GM23248 (cell line): ENCODE measurements around the gene UBE2C.

Source experiments
- EZH2 ChIP-seq: fragments of 200-600 bp; sonication (generic); IDR thresholded peaks from 2 replicates; pipeline ENCODE4 v1.6.1; 2018; ENCODE audit warnings: antibody characterized with exemption, mild to moderate bottlenecking; ENCODE audit not compliant: insufficient read depth, poor library complexity, severe bottlenecking
- EZH2phosphoT487 ChIP-seq: fragments of 200-600 bp; sonication (generic); IDR thresholded peaks from 2 replicates; pipeline ENCODE4 v1.6.1; 2018; ENCODE audit warnings: antibody characterized with exemption, moderate library complexity, mild to moderate bottlenecking, low read depth; ENCODE audit not compliant: insufficient read depth

DNA sequence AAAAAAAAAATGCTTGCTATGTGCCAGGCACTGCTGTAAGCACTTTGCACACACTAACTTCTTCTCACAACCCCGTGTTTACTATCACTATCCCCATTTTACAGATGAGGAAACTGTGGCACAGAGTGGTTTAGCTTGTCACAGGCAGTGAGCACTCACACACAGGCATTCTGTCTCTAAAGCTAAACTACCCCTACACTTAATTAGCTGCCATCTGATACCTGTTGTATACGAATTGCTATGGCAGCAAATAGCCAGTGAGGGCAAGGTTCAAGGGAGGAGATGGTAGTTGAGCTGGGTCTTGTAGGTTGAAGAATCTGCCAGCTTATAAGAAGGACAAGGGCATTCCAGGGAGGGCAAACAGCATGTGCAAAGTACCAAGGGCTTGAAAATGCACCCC lies 9.5 kb downstream of the UBE2C start:
- no peak for TF ChIP-seq EZH2phosphoT487
- TF ChIP-seq EZH2, result no peak
